Body of pancreas (tissue), 4 donors: ENCODE measurements around the gene MED8. TPM values are rescaled to one million over a fixed set of nuclear protein-coding genes. Genes with fewer than 3 reads are reported as not detected.
"Not testable (repeated sequence)": the region's sequence is repeated elsewhere in the genome, so short reads cannot be mapped to it uniquely, and the experiment has no call there.

Experiments
- ATAC-seq: fragments of 150-250 bp; one replicate; pipeline ENCODE4 v1.9.1; 2016
- DNase-seq, 4 donors: peaks; one replicate each; pipeline ENCODE4 v3.0.0-alpha.2; 2019
- H3K27ac ChIP-seq, 4 donors: fragments of 200-600 bp; sonication (generic); 1 replicate in 3 of 4; 2 replicates in 1 of 4; pipeline versions ENCODE4 v1.5.1 to v1.6.1; 2016 to 2019; ENCODE audit warnings: mild to moderate bottlenecking in 1 of 4, mixed read lengths in 1 of 4, moderate library complexity in 1 of 4
- H3K27me3 ChIP-seq, 2 donors: fragments of 200-600 bp; sonication (generic); one replicate each; pipeline ENCODE4 v1.6.0; 2016; ENCODE audit warnings: mild to moderate bottlenecking in 1 of 2
- H3K36me3 ChIP-seq, 2 donors: fragments of 200-600 bp; sonication (generic); replicated peaks in 1 of 2; 2 replicates each; pipeline ENCODE4 v1.5.1; 2016; ENCODE audit warnings: low read depth in 2 of 2; ENCODE audit not compliant: insufficient read depth in 1 of 2
- H3K4me1 ChIP-seq: fragments of 200-600 bp; sonication (generic); one replicate; pipeline ENCODE4 v1.6.0; 2016
- H3K4me3 ChIP-seq, 2 donors: fragments of 200-600 bp; sonication (generic); 1 replicate in 1 of 2; 2 replicates in 1 of 2; pipeline ENCODE4 v1.5.1; 2016 to 2019
- H3K9me3 ChIP-seq, 3 donors: fragments of 200-600 bp; sonication (generic); 1 replicate in 2 of 3; 2 replicates in 1 of 3; pipeline ENCODE4 v1.5.1; 2016
- CTCF ChIP-seq, 7 experiments: fragments of 450-650 bp in 4 of 7; fragments of 200-600 bp in 3 of 7; sonication (generic) in 3 of 7; IDR thresholded peaks; one replicate each; pipeline ENCODE4 v1.5.1; 2016 to 2019; ENCODE audit warnings: antibody characterized with exemption in 7 of 7
- POLR2A ChIP-seq, 3 donors: fragments of 450-650 bp; IDR thresholded peaks; one replicate each; pipeline ENCODE4 v1.6.1; 2016; ENCODE audit warnings: antibody characterized with exemption in 3 of 3, mild to moderate bottlenecking in 2 of 3
- WGBS, 2 donors: methylation state at CpG; one replicate each; pipeline ENCODE4 v1.1.5; 2017; 5-methylcytosine and 5-hydroxymethylcytosine counted together
- intact Hi-C: fragments of 100-400 bp; cut with DNase I; formaldehyde crosslinking; loops from one replicate; pipeline ENCODE4 v1.15.1; 2023
- total RNA-seq, 2 donors: library from RNA; depleted of rRNA; stranded (reverse); fragments of >200 nt; gene quantifications; one replicate each; pipeline ENCODE4 v1.1.0, GENCODE V29; 2016

The MED8 gene
- total RNA-seq, 2 donors from 2014 or later: 19.4 to 22.1 TPM

DNA sequence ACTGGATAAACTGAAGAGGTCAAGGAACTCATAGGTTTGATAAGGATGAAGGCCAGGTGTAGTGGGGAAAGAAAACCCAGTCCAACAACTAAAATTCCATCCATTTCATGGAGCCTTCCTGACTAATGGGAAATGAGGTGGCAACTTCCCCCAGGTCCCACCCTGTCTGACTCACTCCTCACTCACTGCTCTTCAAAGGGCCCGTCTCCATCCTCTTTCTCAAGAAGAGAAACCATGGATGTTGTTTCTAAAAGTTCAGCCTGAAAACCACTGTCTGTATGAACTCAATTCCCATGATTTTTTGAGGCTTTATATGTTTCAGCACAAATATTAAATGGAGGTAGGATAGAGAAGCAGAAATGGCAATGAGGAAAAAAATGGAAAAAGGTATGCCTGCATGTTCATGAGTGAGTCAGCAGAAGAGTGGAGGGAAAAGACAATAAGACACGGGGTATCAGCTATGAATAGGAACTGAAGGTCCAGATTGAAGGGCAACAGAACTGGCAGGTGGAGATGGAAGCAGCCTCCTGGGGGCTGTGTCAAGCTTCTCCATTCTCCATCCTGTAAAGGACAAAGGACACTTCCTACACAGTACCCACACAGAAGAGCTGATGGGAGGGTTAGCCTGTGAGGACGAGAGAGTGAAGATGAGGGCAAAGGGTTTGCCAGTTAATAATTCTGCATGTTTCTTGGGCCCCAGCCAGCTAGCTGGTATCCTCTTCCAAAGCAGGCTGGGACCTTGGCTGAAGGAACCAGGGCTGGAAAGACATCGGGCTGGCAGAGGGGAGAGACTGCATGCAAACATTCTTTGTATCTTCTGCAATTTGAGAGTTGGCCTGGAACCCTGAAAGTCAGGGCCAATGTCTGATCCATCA, 16.3 kb downstream of the MED8 start:
- DNase-seq (peak in 1 of 4 donors; percentile 33), ATAC-seq (no peak)
- H3K4me1 ChIP-seq: peaks cover 14% of the 10 kb centered on the region
- no peak overlapping the region for H3K27ac ChIP-seq
- TF ChIP-seq POLR2A (IDR thresholded peaks at IDR 0.05) (no peak), CTCF (IDR thresholded peaks at IDR 0.05) (no peak)
- H3K27me3 ChIP-seq: no peaks in the 10 kb centered on the region
- no peaks in the 10 kb centered on the region for H3K36me3 ChIP-seq
- WGBS, 2 donors: 39 to 43% methylated on average over 4 of the region's 4 CpGs
- intact Hi-C loops: no loop called here
- H3K9me3 ChIP-seq: no peaks in the 10 kb centered on the region
- H3K4me3 ChIP-seq: no peak overlapping the region

DNA sequence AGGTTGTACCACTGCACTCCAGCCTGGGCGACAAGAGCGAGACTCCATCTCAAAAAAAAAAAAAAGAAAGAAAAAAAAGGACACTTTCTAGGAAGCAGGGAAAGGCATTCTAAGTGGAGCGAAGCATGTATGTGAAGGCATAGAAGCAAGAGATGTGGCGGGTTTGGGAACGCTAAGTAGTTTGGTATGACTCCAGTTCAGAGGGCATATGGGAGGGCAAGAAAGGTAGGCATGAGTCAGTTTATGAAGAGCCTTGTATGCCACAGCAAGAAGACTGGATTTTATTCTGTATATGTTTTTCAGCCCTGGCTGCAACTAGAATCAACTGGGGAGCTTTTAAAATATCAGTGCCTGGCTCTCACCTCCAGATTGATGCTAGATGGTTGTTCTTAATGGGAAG, 17.4 kb downstream of the MED8 start:
- TF ChIP-seq POLR2A (IDR thresholded peaks at IDR 0.05): no peak
- TF ChIP-seq CTCF (IDR thresholded peaks at IDR 0.05): no peak
- H3K9me3 ChIP-seq: no peaks in the 10 kb centered on the region
- no peaks in the 10 kb centered on the region for H3K27me3 ChIP-seq
- WGBS, 2 donors: 95 to 98% methylated on average over 5 of the region's 5 CpGs
- intact Hi-C loops: no loop called here
- H3K4me3 ChIP-seq: no peak overlapping the region
- H3K27ac ChIP-seq: no peak overlapping the region
- peaks cover 17% of the 10 kb centered on the region for H3K4me1 ChIP-seq
- no peak for ATAC-seq
- H3K36me3 ChIP-seq: no peaks in the 10 kb centered on the region
- DNase-seq: no peak

DNA sequence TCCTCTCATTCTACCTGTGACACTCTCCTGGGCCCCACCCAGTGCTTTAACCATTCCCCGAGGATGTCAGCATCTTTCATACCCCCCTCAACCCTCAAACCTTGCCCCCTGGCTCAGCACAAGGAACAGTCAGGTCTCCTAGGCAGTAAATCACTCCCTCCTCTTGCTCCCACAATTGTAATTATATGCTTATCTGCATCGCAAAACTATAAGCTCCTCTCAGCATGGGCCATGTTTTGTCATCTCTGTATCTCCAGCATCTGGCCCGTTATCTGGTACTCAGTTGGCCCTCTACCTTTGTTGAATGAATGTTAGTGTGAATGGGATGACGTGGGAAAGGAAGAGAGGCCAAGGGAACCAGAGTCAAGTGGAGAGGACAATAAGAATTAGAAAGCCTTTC, 19.0 kb downstream of the MED8 start:
- Histone ChIP-seq H3K36me3 (no peaks in the 10 kb centered on the region), H3K4me1 (peaks cover 32% of the 10 kb centered on the region), H3K27me3 (no peaks in the 10 kb centered on the region), H3K27ac (no peak overlapping the region), H3K9me3 (no peaks in the 10 kb centered on the region), H3K4me3 (no peak overlapping the region)
- 83 to 85% methylated on average over 4 of the region's 4 CpGs for WGBS, 2 donors
- ATAC-seq (no peak), DNase-seq (no peak)
- TF ChIP-seq POLR2A (IDR thresholded peaks at IDR 0.05) (no peak), CTCF (IDR thresholded peaks at IDR 0.05) (no peak)
- intact Hi-C loops: no loop called here

DNA sequence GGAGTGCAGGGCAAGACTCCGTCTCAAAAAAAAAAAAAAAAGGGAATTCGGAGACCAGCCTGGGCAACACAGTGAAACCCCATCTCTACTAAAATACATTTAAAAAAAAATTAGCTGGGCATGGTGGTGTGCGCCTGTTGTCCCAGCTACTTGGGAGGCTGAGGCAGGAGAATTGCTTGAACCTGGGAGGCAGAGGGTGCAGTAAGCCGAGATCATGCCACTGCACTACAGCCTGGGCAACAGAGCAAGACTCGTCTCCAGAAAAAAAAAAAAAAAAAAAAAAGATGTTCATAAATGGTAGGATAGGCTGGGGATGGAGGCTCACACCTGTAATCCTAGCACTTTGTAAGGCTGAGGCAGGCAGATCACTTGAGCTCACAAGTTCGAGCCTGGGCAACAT, 19.8 kb downstream of the MED8 start:
- not testable (repeated sequence) for H3K27ac ChIP-seq, H3K36me3 ChIP-seq, H3K27me3 ChIP-seq, H3K9me3 ChIP-seq, H3K4me3 ChIP-seq, DNase-seq, ATAC-seq
- H3K4me1 ChIP-seq: peaks cover 33% of the 10 kb centered on the region
- intact Hi-C loops: loop anchor here (10.0 kb wide), 1 partner anchor 135 kb away; no protein-coding TSS in a partner anchor
- whole genome bisulfite sequencing, 2 donors: 89 to 95% methylated on average over 6 of the region's 6 CpGs

- WGBS, 2 donors: 26 to 28% methylated on average over 6 of the region's 6 CpGs
- DNase-seq: no peak
- ATAC-seq: no peak
Observed at GRCh38 chr1:43368646-43369020, 21.0 kb downstream of the MED8 start.

More at GRCh38 chr1:43368646-43369020, 21.0 kb downstream of the MED8 start:
- Histone ChIP-seq H3K36me3 (peaks cover 0 to 12% of the 10 kb centered on the region in 2 donors), H3K27me3 (no peaks in the 10 kb centered on the region), H3K4me3 (peak overlapping the region in 1 of 2 donors; percentile 19), H3K9me3 (no peaks in the 10 kb centered on the region), H3K27ac (peak overlapping the region; percentile 84 to 94 (median 90)), H3K4me1 (peaks cover 32% of the 10 kb centered on the region)
- intact Hi-C loops: loop anchor here (10.0 kb wide), 1 partner anchor 134 kb away; no protein-coding TSS in a partner anchor
- TF ChIP-seq CTCF (IDR thresholded peaks at IDR 0.05): no peak
- TF ChIP-seq POLR2A (IDR thresholded peaks at IDR 0.05): no peak
